T-helper 2 cell treated with Interferon-gamma antibody and Interleukin-4, amounts not matched to agents 100 ng/mL and 5 ng/mL, for 36 hours (primary cell): ENCODE measurements around the gene CAMSAP2. TPM values are rescaled to one million over a fixed set of nuclear protein-coding genes. Genes with fewer than 3 reads are reported as not detected.
"Not testable (repeated sequence)": the region's sequence is repeated elsewhere in the genome, so short reads cannot be mapped to it uniquely, and the experiment has no call there.

Experiments
- intact Hi-C: fragments of 100-400 bp; cut with micrococcal nuclease; formaldehyde crosslinking; loops from one replicate; pipeline ENCODE4 v1.15.1; 2023
- total RNA-seq: library from RNA; stranded (reverse); gene quantifications from 2 replicates; pipeline ENCODE4 v1.2.3, GENCODE V29; 2022

The CAMSAP2 gene
- total RNA-seq, 1 donor from 2014 or later = 0.18 TPM

DNA sequence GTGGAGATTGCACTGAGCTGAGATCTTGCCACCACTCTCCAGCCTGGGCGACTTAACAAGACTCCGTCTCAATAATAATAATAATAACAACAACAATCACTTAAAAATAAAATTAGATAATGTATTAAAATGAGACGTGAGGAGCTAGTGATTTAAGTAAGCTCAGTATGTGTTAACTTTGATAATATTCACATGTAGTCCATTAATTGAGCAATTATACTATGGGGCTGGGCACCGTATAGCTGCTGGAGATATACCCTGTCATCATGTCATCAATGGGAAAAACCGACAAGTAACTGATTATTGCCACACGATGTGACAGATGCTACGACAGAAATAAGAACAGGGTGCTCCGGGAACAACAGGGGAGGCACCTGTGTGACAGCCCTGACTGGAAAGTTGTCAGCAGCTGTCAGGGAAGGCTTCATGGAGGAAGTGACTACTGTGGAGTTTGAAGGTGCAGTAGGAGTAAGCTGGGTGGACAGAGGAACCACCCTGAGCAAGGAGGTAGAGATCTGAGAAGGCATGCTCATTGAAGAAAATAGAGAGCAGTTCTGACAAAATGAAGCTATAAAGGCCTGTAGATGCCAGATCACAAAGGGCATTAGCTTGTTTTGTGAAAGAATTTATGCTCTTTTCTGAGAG is 924 bp upstream of the CAMSAP2 start:
- intact Hi-C loops = loop anchor here (2.0 to 5.0 kb wide), 2 partner anchors 67 to 115 kb away; partner anchors contain the start of gene KIF14

DNA sequence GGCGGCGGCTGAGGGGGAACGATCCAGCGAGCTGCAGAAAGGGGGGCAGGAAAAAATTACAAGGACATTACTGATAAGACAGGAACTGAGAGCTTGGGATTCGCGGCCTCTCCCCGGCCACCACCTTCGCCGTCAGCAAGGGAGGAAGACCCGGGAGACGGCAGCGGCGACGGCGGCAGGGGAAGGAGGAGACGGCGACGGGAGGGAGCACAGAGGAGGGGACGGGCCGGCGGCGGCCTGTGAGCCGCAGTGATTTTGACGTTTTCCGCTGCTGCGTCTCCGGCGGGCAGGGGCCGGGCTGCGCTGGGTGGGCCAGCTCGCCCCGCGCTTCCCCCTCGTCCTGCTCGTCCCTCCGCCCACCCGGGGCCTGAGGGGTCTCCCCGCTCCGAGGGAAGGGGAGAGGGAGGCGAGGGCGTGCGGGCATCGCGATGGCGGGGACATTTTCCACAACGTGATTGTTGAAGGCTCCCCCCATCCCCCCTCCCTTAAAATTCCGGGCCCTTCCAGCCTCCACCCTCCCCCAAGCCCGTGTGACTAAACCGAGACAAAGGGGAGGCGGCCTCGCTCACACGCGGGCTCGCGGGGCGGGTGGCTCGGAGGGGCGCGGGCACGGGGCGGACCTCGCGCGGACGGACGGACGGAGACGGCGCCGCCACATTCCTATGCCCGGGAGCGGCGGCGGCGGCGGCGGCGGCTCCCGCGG is 407 bp downstream of the CAMSAP2 start:
- intact Hi-C loops = loop anchor here (2.0 to 5.0 kb wide), 2 partner anchors 68 to 117 kb away; partner anchors contain the start of gene KIF14

DNA sequence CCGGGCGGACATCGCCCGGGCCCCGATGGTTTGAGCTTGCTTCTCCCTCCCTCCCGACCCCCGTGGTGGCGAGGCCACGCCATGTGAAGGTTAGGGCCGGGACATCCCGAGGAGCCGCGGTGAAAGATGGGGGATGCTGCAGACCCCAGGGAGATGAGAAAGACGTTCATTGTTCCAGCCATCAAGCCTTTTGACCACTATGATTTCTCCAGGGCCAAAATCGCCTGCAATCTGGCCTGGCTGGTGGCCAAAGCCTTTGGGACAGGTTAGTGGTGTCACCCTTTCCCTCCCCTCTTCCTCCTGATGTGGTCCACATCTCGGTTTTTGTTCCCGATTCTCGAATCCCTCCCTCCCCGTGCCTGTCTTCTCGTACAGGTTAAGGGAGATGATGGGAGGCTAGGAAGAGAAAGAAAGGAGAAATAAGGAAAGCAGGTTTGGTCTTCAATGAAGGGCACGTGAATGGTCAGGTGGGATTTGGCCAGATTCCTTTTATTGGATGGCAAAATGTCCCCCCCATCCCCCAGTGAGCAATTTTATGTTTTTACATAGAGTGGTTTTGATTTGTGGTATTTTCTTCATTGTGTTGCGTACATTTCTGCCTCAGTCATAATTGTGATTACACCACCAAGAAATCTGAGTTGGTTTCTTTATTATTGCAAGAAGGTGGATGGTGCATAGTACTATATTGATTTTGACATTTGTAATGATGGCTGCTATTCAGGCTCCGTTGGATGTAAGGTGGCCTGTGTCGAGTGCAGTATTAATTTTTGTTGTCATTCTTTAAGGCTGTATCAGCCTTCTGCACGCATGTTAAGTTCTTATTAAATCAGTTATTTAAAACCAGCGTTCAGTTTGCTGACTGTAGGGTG is 1.2 kb downstream of the CAMSAP2 start:
- intact Hi-C loops = loop anchor here (2.0 to 5.0 kb wide), 2 partner anchors 69 to 118 kb away; partner anchors contain the start of gene KIF14

DNA sequence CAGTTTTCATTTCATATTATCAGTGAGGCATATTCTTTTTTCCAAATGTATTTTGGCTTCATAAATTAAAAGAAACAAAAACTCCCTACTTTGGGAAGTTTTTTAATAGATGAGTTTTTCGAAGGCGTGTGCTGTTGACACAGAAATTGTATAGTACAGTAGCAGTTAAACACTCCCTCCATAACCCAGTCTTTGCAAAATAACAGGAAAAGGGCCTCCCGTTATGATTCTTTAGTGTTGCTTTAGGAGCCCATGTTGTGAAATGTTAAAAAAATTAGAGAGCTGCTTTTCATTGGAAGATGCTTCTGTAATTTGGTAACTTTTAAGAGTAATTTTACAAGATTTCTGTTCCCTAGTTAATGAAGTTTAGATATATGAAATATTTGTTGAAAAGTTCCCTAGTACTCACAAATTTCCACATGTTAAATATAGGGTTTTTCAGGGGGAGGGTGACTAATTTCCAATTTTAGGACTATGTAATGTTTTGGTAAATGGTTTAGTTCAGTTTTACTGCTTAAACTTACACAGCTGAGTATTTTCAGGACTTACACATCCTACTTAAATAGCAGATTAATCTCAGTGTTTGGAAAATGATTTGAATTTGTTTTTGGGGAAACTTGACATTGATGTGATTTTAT is 2.0 kb downstream of the CAMSAP2 start:
- intact Hi-C loops = no loop called here

DNA sequence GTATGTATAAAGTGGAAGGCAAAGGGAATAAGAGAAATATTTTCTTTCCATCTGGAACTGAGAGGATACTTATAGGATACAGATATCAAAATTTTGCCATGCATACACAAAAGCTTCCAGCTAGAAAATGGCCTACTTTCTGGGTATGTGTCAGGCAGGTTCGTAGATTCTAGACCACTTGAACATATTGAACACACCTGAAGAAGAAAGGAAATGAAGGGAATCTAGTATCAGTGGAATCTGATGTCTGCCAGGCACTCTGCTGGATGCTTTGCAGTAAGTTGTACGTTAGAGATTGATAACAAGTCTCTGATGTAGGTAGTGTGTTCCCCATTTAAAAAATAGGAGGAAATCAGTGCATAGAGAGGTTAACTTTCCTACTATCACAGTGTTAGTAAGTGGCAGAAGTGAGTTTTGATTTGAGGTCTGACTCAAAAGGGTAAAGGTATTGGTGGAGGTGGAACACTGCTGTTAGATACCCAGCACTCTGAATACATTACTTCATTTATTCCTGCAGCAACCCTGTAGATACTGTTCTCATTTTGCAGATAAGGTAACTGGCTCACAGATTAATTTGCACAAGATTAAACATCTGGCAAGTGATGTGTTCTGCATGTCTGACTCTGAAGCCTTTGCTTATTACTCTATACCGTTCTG is 3.0 kb downstream of the CAMSAP2 start:
- intact Hi-C loops = no loop called here

DNA sequence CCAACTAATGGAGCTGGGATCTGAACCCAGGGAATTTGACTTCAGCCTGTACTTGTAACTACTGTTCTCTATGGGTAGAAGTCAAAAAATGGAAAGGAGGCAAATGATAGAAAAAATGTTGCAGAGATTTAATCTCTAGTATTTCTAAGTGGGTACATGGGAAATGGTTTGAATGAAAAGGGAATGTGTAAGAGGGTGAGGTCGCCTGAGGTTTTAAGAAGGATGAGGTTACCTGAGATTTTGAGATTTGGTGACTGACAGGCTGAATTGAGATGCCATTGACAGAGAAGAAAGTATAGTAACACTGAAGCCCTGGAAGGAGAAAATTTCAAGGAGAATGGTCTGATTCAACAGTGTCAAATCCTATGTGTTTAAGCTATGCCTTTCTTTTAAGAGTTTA is 5.5 kb downstream of the CAMSAP2 start:
- intact Hi-C loops = no loop called here

DNA sequence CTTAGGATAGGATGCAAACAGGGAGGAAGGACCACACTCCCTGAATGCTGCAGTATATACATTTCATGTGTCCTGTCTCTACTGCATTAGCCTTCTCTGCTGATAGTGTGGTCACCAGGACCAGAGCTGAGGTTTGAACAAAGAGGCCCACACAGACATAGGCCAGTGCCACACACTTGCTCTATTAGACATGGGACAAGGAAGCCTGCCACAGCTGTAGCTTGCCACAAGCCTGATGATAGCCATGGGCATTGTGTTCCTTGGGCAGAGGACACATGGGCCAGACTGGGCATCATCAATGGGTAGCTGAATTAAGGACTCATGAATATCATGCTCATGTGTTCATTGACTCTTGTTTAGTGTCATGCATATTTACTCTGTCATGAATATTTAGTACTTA is 10.4 kb downstream of the CAMSAP2 start:
- intact Hi-C loops = no loop called here

DNA sequence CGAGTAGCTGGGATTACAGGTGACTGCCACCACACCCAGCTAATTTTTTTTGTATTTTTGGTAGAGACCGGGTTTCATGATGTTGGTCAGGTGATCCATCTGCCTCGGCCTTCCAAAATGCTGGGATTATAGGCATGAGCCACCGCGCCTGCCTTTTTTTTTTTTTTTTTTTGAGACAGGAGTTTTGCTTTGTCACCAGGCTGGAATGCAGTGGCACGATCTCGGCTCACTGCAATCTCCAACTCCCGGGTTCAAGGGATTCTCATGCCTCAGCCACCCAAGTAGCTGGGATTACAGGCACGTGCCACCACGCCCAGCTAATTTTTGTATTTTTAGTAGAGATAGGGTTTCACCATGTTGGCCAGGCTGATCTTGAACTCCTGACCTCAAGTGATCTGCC is 12.1 kb downstream of the CAMSAP2 start:
- intact Hi-C loops = not testable (repeated sequence)

DNA sequence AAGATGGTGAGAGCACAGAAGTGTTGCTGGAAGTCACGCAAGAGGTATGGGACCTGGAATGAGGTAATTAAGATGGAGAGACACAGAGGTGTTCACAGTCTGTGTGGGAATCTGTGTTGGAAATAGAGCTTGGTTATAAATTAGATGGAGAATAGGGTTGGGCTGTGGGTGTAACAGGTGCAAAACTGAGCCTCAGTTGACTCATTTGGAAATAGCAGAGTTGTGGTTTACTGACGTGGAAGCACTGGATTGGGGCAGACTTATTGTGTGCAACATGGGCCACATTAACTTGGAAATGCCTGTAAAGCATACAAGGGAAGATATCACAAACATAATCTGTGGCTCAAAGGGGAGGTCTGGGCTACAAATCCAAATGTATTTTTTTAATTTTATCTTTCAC is 13.0 kb downstream of the CAMSAP2 start:
- intact Hi-C loops = no loop called here

DNA sequence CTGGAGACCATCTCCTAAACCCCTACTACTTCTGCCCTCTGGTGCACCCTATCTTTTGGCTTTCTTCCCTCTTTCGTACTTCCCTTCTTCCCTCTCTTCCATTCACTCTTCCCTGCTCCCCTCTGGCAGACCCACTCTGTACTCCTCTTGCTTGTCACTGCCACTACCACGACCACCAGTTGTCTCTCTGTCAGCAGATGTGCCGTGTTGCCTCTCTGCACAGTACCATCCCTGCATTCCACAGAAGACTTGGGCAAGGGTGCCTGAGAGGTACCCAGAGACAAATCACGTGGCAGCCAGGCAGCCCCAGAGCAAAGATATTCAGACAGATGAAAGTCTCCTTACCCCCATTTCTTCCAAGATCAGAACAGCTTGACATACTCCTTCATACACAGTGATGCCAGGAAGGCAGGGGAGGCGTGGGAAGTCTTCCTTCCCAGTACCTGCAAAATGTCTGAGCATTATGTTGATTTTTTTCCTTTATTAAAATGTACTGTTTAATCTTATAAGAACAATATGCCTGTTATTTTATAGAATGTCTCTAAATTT is 15.0 kb downstream of the CAMSAP2 start:
- intact Hi-C loops = no loop called here

DNA sequence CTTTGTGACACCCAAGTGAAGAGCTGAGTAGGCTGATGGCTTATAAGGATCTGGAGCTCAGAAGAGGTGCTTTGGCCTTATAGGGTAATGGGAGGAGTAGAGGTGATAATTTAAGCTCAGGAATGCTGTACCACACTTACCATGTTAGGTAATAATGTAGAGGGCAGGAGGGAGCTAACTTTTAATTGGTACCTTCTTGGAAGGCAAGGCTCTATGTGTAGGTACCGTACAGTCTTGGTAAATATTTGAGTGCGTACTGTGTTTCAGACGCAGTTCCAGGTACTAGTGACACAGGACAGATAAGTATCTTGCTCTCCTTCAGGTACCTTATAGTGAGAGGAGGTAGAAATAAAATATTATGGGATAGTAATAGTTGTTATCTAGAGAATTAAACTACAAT is 16.8 kb downstream of the CAMSAP2 start:
- intact Hi-C loops = no loop called here

DNA sequence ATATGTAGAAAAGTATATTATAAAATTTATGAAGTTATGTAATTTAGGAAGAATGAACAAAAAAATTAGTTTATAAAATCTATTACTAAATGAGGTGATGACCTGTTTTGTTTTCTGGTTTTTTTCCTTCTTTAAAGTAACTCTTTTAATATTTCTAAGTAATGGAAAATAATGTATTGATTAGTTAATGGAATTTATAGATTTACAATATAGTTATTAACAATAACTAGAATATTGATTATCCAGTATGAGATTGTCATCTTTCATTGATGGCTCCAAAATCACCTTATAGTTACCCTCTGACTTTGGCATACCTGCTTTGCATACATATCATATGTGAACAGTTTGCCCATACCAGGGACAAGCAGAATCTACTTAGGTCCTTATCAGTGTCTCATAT is 23.4 kb downstream of the CAMSAP2 start:
- intact Hi-C loops = no loop called here

DNA sequence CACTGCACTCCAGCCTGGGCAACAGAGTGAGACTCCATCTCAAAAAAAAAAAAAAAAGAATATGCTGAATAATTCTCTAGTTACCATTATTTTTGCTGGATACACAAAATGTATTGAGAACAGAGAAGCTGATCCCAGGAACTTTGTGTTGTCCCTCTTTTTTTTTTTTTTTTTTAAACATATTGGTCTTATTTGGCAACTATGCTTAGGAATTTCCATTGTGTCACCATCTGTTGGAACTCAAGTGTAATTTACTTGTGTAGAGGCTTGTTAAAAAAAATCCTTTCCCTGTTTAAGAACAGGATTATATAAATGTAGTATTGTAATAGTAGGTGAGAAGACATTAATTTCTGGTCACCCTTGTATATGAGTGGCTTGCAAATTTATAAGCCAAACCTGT is 28.6 kb downstream of the CAMSAP2 start:
- intact Hi-C loops = no loop called here

DNA sequence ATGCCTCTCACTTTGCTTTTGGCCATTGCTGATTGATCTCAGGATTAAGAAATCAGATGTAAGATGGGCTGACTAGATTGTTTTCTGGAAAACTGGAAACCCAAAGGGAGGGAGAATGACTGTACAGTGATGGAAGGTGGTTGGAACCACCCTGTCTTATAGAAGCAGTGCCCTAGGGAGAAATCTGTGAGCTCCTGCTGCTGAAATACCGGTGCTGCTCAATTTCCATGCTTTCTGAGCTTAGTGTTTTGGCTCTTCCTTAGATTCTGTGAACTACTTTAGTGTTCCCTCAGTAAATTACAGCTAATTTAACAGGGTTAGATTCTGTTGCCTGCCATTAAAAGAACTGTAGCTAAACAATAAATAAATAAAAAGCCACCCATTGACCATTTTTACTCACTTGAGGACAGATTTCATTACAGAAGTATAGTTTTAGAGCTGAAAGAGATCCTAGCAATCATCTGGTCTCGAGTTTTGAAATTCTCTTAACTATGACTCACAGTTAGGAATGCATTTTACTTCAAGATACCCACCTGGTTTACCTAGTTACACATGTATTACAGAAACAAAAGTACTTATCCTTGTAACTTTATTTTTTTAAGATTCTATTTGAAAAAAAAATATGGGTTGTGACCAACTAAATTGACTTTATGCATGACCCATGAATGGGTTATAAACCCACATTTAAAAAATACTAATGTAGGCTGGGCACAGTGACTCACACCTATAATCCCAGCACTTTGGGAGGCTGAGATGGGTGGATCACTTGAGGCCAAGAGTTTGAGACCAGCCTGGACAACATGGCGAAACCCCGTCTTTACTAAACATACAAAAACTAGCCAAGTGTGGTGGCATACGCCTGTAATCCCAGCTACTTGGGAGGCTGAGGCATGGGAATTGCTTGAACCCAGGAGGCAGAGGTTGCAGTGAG is 33.2 kb downstream of the CAMSAP2 start:
- intact Hi-C loops = no loop called here

DNA sequence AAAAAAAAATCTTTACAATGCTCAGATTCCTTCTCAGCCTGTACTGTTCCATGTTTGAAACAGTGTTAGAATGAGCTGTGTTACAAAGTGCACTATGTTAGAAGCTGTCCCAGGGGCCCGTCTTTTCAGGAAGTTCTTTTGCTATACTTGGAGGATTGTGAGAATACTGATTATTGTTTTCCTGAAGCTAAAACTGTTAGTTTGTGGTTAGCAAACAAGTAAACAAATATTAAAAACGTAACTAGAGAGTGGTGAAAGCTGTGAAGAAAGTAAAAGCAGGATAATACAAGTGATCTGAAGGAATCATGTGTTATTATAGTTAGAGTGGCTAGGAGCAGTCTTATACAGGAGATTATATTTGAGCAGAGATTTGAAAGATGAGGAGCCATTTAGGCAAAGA is 35.6 kb downstream of the CAMSAP2 start:
- intact Hi-C loops = no loop called here

DNA sequence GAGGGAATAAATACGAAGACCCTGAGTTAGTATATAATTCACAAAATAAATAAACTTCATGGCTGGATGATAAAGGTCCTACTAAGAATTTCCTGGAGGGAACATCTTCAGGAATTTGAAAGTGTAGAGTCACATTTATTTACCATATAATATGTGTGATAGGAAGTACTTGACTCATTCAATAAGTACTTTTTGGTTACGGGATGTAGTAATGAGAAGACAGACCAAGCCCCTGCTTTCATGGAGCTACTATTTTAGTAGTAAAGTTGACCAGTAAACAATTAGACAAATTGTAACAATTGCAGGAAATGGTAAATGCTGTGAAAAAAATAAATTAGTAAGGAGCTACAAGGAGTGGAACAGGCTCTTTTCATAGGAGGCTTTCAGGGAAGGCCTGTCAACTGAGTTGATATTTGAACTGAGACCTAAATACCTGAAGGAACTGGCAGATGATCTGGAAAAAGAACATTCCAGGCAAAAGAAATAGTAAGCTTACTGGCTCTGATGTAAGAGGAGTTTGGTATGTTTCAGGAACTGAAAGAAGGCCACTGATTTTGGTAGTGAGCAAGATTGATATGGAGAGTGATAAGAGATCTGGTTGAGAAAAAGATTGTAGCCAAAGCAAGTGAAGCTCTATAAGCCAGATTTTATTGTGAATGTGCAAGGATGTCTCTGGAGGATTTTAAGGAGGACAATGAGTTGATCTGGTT is 36.2 kb downstream of the CAMSAP2 start:
- intact Hi-C loops = no loop called here

DNA sequence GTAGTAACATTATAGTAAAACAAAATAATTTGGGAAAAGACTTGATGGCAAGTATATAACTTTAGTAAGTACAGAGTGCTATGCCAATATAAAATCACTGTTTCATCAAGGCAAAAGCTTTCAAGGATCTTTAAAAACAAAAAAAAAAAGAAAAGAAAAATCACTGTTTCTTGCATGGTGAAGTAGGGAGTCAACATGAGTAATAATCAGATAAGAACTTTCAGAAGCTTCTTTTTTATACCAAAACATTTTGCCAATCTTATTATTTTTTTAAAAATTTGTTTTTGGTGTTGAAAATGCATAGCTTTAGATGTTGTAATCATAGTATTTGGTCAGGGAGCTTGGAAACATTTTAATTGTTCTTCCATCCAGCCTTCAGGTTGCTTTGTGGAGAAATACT is 37.2 kb downstream of the CAMSAP2 start:
- intact Hi-C loops = no loop called here

DNA sequence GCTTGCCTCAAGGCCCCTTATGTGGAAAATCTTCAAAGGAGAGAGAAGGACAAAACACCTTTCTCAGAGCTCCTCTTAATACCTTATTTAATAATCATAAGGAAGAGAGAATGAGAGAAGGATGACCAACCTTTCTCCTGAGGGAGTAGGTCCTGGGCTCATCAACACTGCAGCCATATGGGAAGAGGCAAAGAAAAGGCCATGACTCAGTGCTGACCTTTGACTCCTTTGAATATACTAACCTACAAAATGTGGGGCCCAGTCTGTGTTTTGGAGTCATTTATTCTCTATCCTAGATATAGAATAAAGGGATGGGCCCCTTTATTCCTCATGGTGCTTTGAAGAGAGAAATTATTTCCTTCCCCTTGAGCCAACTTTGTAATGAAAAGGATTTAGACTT is 38.3 kb downstream of the CAMSAP2 start:
- intact Hi-C loops = no loop called here

DNA sequence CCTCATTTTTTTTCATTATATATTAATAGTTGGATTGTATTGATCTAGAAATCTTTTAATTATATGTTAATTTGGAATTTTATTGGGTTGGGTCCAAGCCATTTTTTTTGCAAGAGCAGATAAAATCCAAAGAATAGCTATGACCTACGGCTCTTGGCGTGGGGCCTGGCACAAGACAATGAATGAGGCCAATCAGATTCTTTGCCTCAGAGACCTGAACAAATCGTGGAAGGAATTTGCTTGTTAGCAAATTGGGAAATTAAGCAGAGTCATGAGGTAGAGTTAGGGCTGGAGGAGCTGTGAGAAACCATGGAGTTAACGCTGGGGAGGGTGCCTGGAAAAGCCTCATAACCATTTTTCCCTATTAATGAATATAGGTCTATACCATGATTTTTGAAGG is 40.1 kb downstream of the CAMSAP2 start:
- intact Hi-C loops = no loop called here
